HFFc6 (cell line): ENCODE measurements around the gene SMIM28. TPM values are rescaled to one million over a fixed set of nuclear protein-coding genes. Genes with fewer than 3 reads are reported as not detected.

Experiments used
- DNase-seq: peaks from one replicate; pipeline ENCODE4 v3.0.0-alpha.2; 2018
- H3K27ac Mint-ChIP-seq: 2 replicates; pipeline ENCODE4 v1.8.0; 2020; ENCODE audit warnings: mild to moderate bottlenecking, mixed read lengths
- H3K27me3 Mint-ChIP-seq: 2 replicates; pipeline ENCODE4 v1.8.0; 2021; ENCODE audit warnings: mild to moderate bottlenecking, moderate library complexity, mixed read lengths; ENCODE audit not compliant: insufficient read depth
- H3K36me3 Mint-ChIP-seq: 2 replicates; pipeline ENCODE4 v1.8.0; 2021; ENCODE audit warnings: low read depth, mixed read lengths
- H3K4me1 Mint-ChIP-seq: 2 replicates; pipeline ENCODE4 v1.8.0; 2020; ENCODE audit warnings: low read depth, mixed read lengths
- H3K4me3 Mint-ChIP-seq: 2 replicates; pipeline ENCODE4 v1.8.0; 2020; ENCODE audit warnings: mild to moderate bottlenecking, moderate library complexity, mixed read lengths
- H3K9me3 Mint-ChIP-seq: 2 replicates; pipeline ENCODE4 v1.8.0; 2020; ENCODE audit warnings: mild to moderate bottlenecking, mixed read lengths
- CTCF ChIP-seq: fragments of 200-600 bp; sonication (generic); IDR thresholded peaks from 2 replicates; pipeline ENCODE4 v1.5.0; 2021; ENCODE audit warnings: antibody characterized with exemption, mild to moderate bottlenecking
- total RNA-seq, 6 experiments: library from RNA; stranded (reverse); fragmentation: NEBNext Ultra II Directional; extraction: Animal tissue kit (Norgen Biotek cat#: 25700); gene quantifications; 2 replicates in 1 of 6; 3 replicates in 5 of 6; pipeline ENCODE4 v1.2.3, GENCODE V29; 2021

SMIM28 gene
- total RNA-seq, 6 experiments from 2014 or later, result not detected

GRCh38 chr6:138386897-138387296 is 9.2 kb downstream of the SMIM28 start:
- DNase-seq, result no peak
- TF ChIP-seq CTCF, result no peak
- no peaks in the 10 kb centered on the region for H3K4me1 Mint-ChIP-seq
- H3K9me3 Mint-ChIP-seq, result no peaks in the 10 kb centered on the region
- no peak overlapping the region for H3K27ac Mint-ChIP-seq
- no peak overlapping the region for H3K4me3 Mint-ChIP-seq
- no peaks in the 10 kb centered on the region for H3K36me3 Mint-ChIP-seq
- H3K27me3 Mint-ChIP-seq, result peaks cover 16% of the 10 kb centered on the region

- no peak for DNase-seq
- H3K4me3 Mint-ChIP-seq, result no peak overlapping the region
- H3K27me3 Mint-ChIP-seq, result peaks cover 16% of the 10 kb centered on the region
- no peaks in the 10 kb centered on the region for H3K9me3 Mint-ChIP-seq
- no peaks in the 10 kb centered on the region for H3K36me3 Mint-ChIP-seq
- no peaks in the 10 kb centered on the region for H3K4me1 Mint-ChIP-seq
- H3K27ac Mint-ChIP-seq, result no peak overlapping the region
- TF ChIP-seq CTCF, result no peak
Measured at GRCh38 chr6:138387577-138388368, 10.1 kb downstream of the SMIM28 start.

GRCh38 chr6:138389551-138389950 is 11.8 kb downstream of the SMIM28 start:
- no peak for DNase-seq
- no peak overlapping the region for H3K4me3 Mint-ChIP-seq
- peaks cover 21% of the 10 kb centered on the region for H3K27me3 Mint-ChIP-seq
- H3K4me1 Mint-ChIP-seq, result no peaks in the 10 kb centered on the region
- TF ChIP-seq CTCF, result no peak
- H3K27ac Mint-ChIP-seq, result no peak overlapping the region
- H3K36me3 Mint-ChIP-seq, result no peaks in the 10 kb centered on the region
- no peaks in the 10 kb centered on the region for H3K9me3 Mint-ChIP-seq

GRCh38 chr6:138393871-138394783 is 16.4 kb downstream of the SMIM28 start:
- no peak for DNase-seq
- no peak for TF ChIP-seq CTCF
- Mint-ChIP-seq H3K27me3 (peaks cover 15% of the 10 kb centered on the region), H3K4me1 (peaks cover 10% of the 10 kb centered on the region), H3K27ac (no peak overlapping the region), H3K9me3 (no peaks in the 10 kb centered on the region), H3K36me3 (no peaks in the 10 kb centered on the region), H3K4me3 (no peak overlapping the region)

GRCh38 chr6:138396709-138397108 is 19.0 kb downstream of the SMIM28 start:
- Mint-ChIP-seq H3K27ac (no peak overlapping the region), H3K4me3 (no peak overlapping the region), H3K36me3 (no peaks in the 10 kb centered on the region), H3K27me3 (peaks cover 7% of the 10 kb centered on the region), H3K4me1 (peaks cover 10% of the 10 kb centered on the region), H3K9me3 (no peaks in the 10 kb centered on the region)
- TF ChIP-seq CTCF, result no peak
- no peak for DNase-seq
